Smooth muscle cell of the pulmonary artery (primary cell): ENCODE data around the gene SIGLEC1. TPM values are rescaled to one million over a fixed set of nuclear protein-coding genes. Genes with fewer than 3 reads are reported as not detected.

Experiments used
- total RNA-seq: library from RNA; depleted of rRNA; stranded (reverse); fragments of >200 nt; gene quantifications from 2 replicates; pipeline ENCODE4 v1.2.3, GENCODE V29; 2014

The SIGLEC1 gene
- total RNA-seq, result not detected in 2 replicates

GRCh38 chr20:3712279-3712873, at the start of gene SIGLEC1:
SIGLEC1 (minus strand) TSS chr20:3712600; CDS start chr20:3707128, 5,472 bp downstream.

GRCh38 chr20:3732327-3733118, 20.1 kb upstream of the SIGLEC1 start, which contains the start of gene HSPA12B:
HSPA12B (plus strand) TSS chr20:3732685; CDS start chr20:3738675, 5,990 bp downstream.

GRCh38 chr20:3681931-3682781, 30.2 kb downstream of the SIGLEC1 start, which contains the start of gene ADAM33:
ADAM33 (minus strand) TSS chr20:3682010; CDS start chr20:3682004, 6 bp downstream.

GRCh38 chr20:3663031-3663701, 49.2 kb downstream of the SIGLEC1 start, which contains the start of gene GFRA4:
GFRA4 (minus strand) TSS chr20:3663399; CDS start chr20:3663399, 0 bp downstream.

Other genes with a start within 250 kb of the SIGLEC1 start
- 93.4 and 93.8 TPM in 2 replicates for gene ATRN, start 241.6 kb downstream of the SIGLEC1 start, total RNA-seq
- gene GFRA4, start 49.2 kb downstream of the SIGLEC1 start, total RNA-seq, result not detected in 2 replicates
- 11.3 and 15.3 TPM in 2 replicates for gene ADAM33, start 30.6 kb downstream of the SIGLEC1 start, total RNA-seq
- 0.03 TPM in 1 of 2 replicates, not detected in the other for gene HSPA12B, start 20.1 kb upstream of the SIGLEC1 start, total RNA-seq
- 17.5 and 32.5 TPM in 2 replicates for gene ADISSP, start 55.2 kb upstream of the SIGLEC1 start, total RNA-seq
- gene SPEF1, start 68.8 kb upstream of the SIGLEC1 start, total RNA-seq, result 0.13 and 0.20 TPM in 2 replicates
- gene CENPB, start 74.1 kb upstream of the SIGLEC1 start, total RNA-seq, result 101 and 113 TPM in 2 replicates
- gene CDC25B, start 83.7 kb upstream of the SIGLEC1 start, total RNA-seq, result 32.2 and 33.4 TPM in 2 replicates
- 18.2 and 19.5 TPM in 2 replicates for gene AP5S1, start 107.9 kb upstream of the SIGLEC1 start, total RNA-seq
- 30.9 and 34.4 TPM in 2 replicates for gene MAVS, start 134.2 kb upstream of the SIGLEC1 start, total RNA-seq
- 41.0 and 41.4 TPM in 2 replicates for gene PANK2, start 176.8 kb upstream of the SIGLEC1 start, total RNA-seq